Activated naive CD8-positive, alpha-beta T cell treated with anti-CD3 and anti-CD28 coated beads, Interleukin-2, amount 10 ng/mL, durations not matched to agents 7 days and 5 days (primary cell): ENCODE data around the gene XRCC1. TPM values are rescaled to one million over a fixed set of nuclear protein-coding genes. Genes with fewer than 3 reads are reported as not detected.

Experiments used
- ATAC-seq: fragments of 150-1000 bp; cut with Tn5 transposase; one replicate; pipeline ENCODE4 v1.10.0; 2021; ENCODE audit warnings: low read depth, moderate library complexity
- POLR2A ChIA-PET: fragments of 350-600 bp; sonication (Branson Sonifier 250); formaldehyde crosslinking; loops from one replicate; lab custom pipeline; 2021; ENCODE audit warnings: antibody characterized with exemption; lab: Charles Lee
- DNase-seq: peaks from one replicate; pipeline ENCODE4 v3.0.0; 2021
- H3K27ac Mint-ChIP-seq: one replicate; pipeline ENCODE4 v1.8.0; 2022; ENCODE audit warnings: mild to moderate bottlenecking, mixed read lengths
- H3K27me3 Mint-ChIP-seq: one replicate; pipeline ENCODE4 v1.8.0; 2022; ENCODE audit warnings: mild to moderate bottlenecking, moderate library complexity, mixed read lengths
- H3K36me3 Mint-ChIP-seq: one replicate; pipeline ENCODE4 v1.8.0; 2021; ENCODE audit warnings: mild to moderate bottlenecking, mixed read lengths
- H3K4me1 Mint-ChIP-seq: one replicate; pipeline ENCODE4 v1.8.0; 2021; ENCODE audit warnings: mixed read lengths
- H3K4me3 Mint-ChIP-seq: one replicate; pipeline ENCODE4 v1.8.0; 2022; ENCODE audit warnings: mild to moderate bottlenecking, moderate library complexity, mixed read lengths
- H3K9me3 Mint-ChIP-seq: one replicate; pipeline ENCODE4 v1.8.0; 2021; ENCODE audit warnings: mixed read lengths
- total RNA-seq, 2 experiments: library from RNA; stranded (reverse); gene quantifications; one replicate each; pipeline ENCODE4 v1.2.3, GENCODE V29; 2021

Gene XRCC1
- total RNA-seq, 2 experiments from 2014 or later: 40.0 to 43.2 TPM

DNA sequence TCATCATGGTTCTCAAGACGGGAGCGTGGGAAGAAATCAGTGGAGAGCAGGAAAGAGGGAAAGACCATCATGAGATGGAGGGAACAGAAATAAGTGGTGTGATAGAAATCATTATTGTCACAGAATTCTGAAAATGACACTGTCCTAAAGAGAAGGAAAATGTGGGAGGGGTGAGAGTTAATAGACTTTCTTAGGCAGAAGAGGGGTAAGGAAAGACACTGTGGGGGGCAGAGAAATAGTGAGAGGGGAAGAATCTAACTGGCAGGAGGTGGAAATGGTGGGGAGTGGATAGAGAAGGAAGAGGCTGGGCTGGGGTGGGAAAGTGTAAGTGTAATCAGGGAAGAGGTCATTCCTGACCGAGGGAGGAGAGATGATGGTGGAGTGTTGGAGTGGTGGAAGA, 3.5 kb upstream of the XRCC1 start:
- Mint-ChIP-seq H3K27me3 (no peaks in the 10 kb centered on the region), H3K9me3 (no peaks in the 10 kb centered on the region), H3K4me1 (peaks cover 31% of the 10 kb centered on the region), H3K4me3 (peak overlapping the region; percentile 94), H3K36me3 (peaks cover 10% of the 10 kb centered on the region), H3K27ac (peak overlapping the region; percentile 35)
- POLR2A ChIA-PET: no interaction called here
- DNase-seq (no peak), ATAC-seq (no peak)

DNA sequence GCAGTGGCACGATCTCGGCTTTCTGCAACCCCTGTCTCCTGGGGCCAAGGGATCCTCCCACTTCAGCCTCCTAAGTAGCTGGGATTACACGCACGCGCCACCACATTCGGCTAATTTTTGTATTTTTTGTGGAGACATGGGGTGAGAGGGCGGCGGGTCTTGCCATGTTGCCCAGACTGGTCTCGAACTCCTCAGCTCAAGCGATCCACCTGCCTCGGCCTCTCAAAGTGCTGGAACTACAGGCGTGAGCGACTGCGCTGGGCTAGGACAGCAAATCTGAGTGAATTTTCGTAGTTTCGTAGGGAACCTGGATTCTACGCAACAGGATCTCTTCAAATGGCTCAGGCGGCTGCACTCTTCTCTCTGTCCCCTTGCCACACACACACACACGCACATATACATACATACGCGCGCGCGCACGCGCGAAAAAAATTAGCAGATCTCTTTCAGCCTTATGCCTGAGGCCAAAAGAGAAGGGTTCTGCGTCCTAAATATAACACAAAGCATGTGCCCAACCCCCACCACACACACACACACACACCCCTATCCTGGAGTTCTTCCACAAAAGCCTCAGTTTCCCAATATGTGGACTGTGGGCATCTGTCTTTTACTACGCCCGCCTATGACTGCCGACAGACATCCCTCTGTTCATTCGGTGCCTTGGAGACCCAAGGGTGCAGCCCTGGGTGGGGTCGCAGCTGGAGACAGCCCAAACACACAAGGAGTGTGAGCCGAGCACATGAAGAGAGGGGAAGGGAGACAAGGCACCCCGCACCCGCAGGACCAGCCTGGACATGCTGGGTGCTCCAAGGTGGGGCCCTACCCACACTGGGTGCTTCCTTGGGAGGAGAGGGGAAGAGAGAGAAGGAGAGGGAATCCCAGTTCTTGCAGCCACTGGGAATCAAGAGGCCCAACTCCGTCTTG, 890 bp upstream of the XRCC1 start:
- peaks cover 29% of the 10 kb centered on the region for H3K4me1 Mint-ChIP-seq
- peaks cover 10% of the 10 kb centered on the region for H3K36me3 Mint-ChIP-seq
- peak overlapping the region; percentile 53 for H3K4me3 Mint-ChIP-seq
- peak; percentile 36 for DNase-seq
- H3K27ac Mint-ChIP-seq: peak overlapping the region; percentile 52
- POLR2A ChIA-PET: interaction anchor here (1.2 to 3.1 kb wide), 2 partner anchors 20 kb away, joined by 5 to 45 read pairs; partner anchors contain the start of genes IRGQ and ZNF576
- H3K9me3 Mint-ChIP-seq: no peaks in the 10 kb centered on the region
- H3K27me3 Mint-ChIP-seq: no peaks in the 10 kb centered on the region
- ATAC-seq: no peak

DNA sequence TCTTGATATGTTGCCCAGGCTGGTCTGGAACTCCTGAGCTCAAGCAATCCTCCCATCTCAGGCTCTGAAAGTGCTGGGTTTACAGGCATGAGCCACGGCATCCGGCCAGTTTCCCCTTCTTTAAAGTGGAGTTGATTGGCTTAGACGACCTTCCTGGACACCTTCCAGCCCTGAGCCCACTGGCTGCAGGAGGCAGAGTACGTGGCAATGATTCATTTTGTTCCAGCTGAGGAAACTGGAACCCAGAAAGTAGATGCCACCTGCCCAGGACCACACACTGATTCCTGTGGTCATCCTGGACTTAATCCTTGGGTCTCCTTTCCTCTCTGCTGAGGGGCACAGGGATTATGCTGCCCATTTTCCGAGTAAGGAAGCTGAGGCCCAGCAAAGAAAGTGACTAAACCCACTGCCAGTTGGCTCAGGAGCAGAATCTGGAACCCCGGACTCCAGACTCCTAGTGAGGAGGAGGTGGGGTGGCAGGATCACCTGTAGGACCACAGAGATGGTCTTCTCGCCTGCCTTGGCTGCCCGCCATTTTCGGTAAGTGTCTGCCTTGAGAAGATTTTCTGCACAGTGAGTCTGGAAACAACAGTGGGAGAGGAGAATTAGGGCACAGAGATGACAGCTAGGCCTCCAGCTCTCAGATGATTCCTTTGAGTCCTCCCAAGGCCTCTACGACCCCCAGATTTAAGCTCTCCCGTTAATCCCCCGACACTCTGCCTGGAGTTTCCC, 737 bp downstream of the XRCC1 start:
- H3K4me1 Mint-ChIP-seq: peaks cover 26% of the 10 kb centered on the region
- no peak for ATAC-seq

DNA sequence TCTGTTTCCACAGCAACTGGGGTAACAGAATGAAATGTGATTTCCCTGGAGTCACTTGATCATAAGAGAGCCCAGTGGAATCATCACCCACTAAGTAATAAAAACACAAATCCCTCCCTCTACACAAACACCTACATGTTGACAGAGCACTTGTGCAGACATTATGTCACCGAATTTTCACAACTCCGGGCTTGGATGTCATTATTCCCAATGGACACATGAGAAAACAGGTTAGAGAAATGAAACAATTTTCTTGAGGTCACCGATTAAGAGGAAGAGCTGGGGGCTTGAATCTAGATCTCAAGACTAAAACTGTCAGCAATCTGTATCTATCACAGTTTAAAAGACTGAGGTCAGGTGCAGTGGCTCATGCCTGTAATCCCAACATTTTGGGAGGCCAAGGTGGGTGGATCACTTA, 3.1 kb downstream of the XRCC1 start:
- no peak overlapping the region for H3K4me3 Mint-ChIP-seq
- ATAC-seq (no peak), DNase-seq (no peak)
- H3K36me3 Mint-ChIP-seq: peaks cover 4% of the 10 kb centered on the region
- no peaks in the 10 kb centered on the region for H3K9me3 Mint-ChIP-seq
- H3K27me3 Mint-ChIP-seq: no peaks in the 10 kb centered on the region
- POLR2A ChIA-PET: interaction anchor here (1.7 kb wide), 1 partner anchor 11 kb away, joined by 4 read pairs; no protein-coding TSS in a partner anchor
- peaks cover 20% of the 10 kb centered on the region for H3K4me1 Mint-ChIP-seq
- H3K27ac Mint-ChIP-seq: no peak overlapping the region

More for the DNA sequence above, 737 bp downstream of the XRCC1 start:
- no peaks in the 10 kb centered on the region for H3K27me3 Mint-ChIP-seq
- peak overlapping the region; percentile 92 for H3K27ac Mint-ChIP-seq
- H3K36me3 Mint-ChIP-seq: peaks cover 7% of the 10 kb centered on the region
- H3K9me3 Mint-ChIP-seq: no peaks in the 10 kb centered on the region
- no peak for DNase-seq
- POLR2A ChIA-PET: interaction anchor here (1.2 to 3.1 kb wide), 4 partner anchors 10 to 21 kb away, joined by 3 to 45 read pairs (median 5); partner anchors contain the start of genes IRGQ and ZNF576
- H3K4me3 Mint-ChIP-seq: peak overlapping the region; percentile 97

DNA sequence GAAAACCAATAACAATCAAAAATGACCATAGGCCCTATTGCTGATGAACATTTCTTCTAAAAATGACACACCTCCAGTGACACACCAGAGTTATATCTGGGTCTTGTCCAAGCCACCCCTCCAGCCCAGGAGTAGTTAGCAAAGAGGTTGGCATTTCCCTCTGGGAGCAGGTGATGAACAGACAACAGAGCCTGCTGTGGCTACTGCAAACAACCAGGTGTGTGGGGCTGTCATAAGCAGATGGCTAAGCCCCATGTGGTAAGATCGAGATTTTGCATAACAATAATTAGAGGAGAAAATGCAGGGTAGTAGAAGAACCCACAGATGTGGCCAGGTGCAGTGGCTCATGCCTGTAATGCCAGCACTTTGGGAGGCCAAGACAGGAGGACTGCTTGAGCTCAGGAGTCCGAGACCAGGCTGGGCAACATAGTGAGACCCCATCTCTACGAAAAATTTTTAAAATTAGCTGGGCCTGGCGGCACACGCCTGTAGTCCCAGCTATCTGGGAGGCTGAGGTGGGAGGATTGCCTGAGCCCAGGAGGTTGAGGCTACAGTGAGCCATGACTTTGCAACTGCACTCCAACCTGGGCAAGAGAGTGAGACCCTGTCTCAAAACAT, 5.0 kb downstream of the XRCC1 start:
- ATAC-seq (no peak), DNase-seq (no peak)
- no peaks in the 10 kb centered on the region for H3K9me3 Mint-ChIP-seq
- no peak overlapping the region for H3K4me3 Mint-ChIP-seq
- H3K27ac Mint-ChIP-seq: no peak overlapping the region
- peaks cover 19% of the 10 kb centered on the region for H3K4me1 Mint-ChIP-seq
- no peaks in the 10 kb centered on the region for H3K27me3 Mint-ChIP-seq
- POLR2A ChIA-PET: no interaction called here
- H3K36me3 Mint-ChIP-seq: peaks cover 6% of the 10 kb centered on the region

DNA sequence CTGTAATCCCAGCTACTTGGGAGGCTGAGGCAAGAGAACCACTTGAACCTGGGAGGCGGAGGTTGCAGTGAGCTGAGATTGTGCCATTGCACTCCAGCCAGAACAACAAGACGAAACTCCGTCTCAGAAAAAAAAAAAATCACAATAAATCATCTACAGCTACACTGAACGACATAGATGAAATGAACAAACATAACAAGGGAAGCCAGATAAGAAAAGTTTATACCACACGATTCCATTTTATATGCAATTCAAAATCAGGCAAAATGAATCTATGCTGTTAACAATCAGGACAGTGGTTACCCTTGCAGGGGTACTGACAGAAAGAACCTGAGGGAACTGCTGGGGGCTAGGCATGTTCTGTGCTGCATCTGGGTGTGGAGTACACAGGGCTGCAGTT, 5.7 kb downstream of the XRCC1 start:
- no peak overlapping the region for H3K4me3 Mint-ChIP-seq
- no peaks in the 10 kb centered on the region for H3K27me3 Mint-ChIP-seq
- H3K27ac Mint-ChIP-seq: no peak overlapping the region
- POLR2A ChIA-PET: no interaction called here
- H3K36me3 Mint-ChIP-seq: peaks cover 3% of the 10 kb centered on the region
- H3K4me1 Mint-ChIP-seq: peaks cover 14% of the 10 kb centered on the region
- ATAC-seq (no peak), DNase-seq (no peak)
- H3K9me3 Mint-ChIP-seq: no peaks in the 10 kb centered on the region

DNA sequence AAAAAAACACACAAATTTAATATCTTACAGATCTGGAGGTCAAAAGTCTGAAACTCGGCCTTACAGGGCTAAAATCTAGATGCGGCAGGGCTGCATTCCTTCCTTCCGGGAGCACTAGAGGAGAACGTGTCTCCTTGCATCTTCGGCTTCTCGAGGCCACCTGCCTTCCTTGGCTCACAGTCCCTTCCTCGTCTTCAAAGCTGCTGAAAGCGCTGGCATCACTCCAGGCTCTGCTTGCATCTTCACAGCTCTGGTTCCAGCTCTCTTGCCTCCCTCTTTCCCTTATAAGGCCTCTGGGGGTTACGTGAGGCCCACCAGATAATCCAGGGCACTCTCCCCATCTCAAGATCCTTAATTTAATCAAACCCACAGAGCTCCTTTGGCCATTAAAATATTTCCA, 10.5 kb downstream of the XRCC1 start:
- H3K9me3 Mint-ChIP-seq: no peaks in the 10 kb centered on the region
- peaks cover 15% of the 10 kb centered on the region for H3K36me3 Mint-ChIP-seq
- ATAC-seq (no peak), DNase-seq (no peak)
- POLR2A ChIA-PET: interaction anchor here (1.0 to 2.7 kb wide), 3 partner anchors 9 to 370 kb away, joined by 3 to 7 read pairs (median 3); partner anchors contain the start of gene ZNF45
- H3K27me3 Mint-ChIP-seq: no peaks in the 10 kb centered on the region
- H3K4me1 Mint-ChIP-seq: peaks cover 26% of the 10 kb centered on the region
- H3K27ac Mint-ChIP-seq: peak overlapping the region; percentile 5
- H3K4me3 Mint-ChIP-seq: no peak overlapping the region

DNA sequence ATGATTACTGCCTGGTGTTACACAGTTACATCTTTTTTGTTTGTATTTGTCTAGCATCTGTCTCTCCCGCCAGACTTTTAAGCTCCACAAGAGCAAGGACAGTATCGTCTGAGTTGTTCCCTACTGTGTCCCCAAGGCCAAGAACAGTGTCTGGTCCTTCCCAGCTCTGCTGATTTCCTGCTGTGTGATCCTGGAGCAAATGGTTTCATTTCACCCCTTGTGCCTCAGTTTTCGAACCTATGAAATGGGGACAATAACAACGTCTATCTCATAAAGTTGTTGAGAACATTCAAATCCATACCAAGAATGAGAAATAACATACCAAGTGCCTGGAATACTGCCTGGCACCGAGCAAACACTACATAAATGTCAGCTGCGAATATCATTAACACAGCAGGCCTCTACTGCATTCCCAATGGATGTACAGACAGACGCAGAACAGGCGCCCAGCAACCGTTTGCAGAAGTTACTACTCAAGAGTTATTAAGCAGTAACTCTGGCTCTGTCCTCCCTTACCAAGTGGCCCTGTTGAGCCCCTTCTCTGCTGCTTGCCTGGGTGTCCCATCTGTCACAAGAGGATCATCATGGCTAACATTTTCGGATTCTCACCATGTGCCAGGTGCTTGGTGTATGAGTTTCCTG, 11.4 kb downstream of the XRCC1 start:
- H3K36me3 Mint-ChIP-seq: peaks cover 17% of the 10 kb centered on the region
- POLR2A ChIA-PET: interaction anchor here (1.0 to 4.2 kb wide), 3 partner anchors 8 to 371 kb away, joined by 3 to 22 read pairs (median 7); partner anchors contain the start of genes ZNF45 and ZNF575

DNA sequence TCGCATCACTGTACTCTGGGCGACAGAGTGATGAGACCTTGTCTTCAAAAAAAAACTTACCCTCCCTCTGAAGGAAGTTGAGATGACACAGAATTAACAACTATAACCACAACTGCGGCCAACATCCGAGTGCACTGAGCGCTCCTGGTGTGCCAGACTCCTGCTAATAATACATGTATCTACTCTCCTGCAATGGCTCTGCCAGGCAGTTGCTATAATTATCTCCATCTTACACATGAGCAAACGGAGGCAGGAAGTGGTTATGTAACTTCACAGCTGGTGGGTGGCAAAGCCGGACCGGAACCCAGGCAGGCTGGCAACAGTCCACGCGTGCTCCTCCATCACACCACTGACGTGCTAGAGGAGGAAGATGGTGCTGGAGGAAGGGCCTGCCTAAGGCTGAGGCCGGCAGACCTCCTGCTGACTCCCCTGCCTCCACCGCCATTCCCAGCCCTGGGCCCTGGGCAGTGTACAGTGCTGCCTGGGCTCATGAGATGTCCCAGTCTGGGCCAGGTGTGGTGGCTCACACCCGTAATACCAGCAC, 12.6 kb downstream of the XRCC1 start:
- peaks cover 27% of the 10 kb centered on the region for H3K4me1 Mint-ChIP-seq
- H3K36me3 Mint-ChIP-seq: peaks cover 17% of the 10 kb centered on the region
- POLR2A ChIA-PET: interaction anchor here (1.0 to 4.2 kb wide), 4 partner anchors 7 to 34 kb away, joined by 4 to 22 read pairs (median 6); partner anchors contain the start of genes IRGQ, PINLYP, XRCC1 and ZNF575
- H3K4me3 Mint-ChIP-seq: peak overlapping the region; percentile 62
- H3K9me3 Mint-ChIP-seq: no peaks in the 10 kb centered on the region
- H3K27me3 Mint-ChIP-seq: no peaks in the 10 kb centered on the region
- ATAC-seq: peak; percentile 91
- peak overlapping the region; percentile 89 for H3K27ac Mint-ChIP-seq
- DNase-seq: peak; percentile 70

More for the DNA sequence above, 11.4 kb downstream of the XRCC1 start:
- ATAC-seq (no peak), DNase-seq (no peak)
- Mint-ChIP-seq H3K4me3 (peak overlapping the region; percentile 1), H3K27ac (peak overlapping the region; percentile 89), H3K27me3 (no peaks in the 10 kb centered on the region), H3K9me3 (no peaks in the 10 kb centered on the region), H3K4me1 (peaks cover 27% of the 10 kb centered on the region)

DNA sequence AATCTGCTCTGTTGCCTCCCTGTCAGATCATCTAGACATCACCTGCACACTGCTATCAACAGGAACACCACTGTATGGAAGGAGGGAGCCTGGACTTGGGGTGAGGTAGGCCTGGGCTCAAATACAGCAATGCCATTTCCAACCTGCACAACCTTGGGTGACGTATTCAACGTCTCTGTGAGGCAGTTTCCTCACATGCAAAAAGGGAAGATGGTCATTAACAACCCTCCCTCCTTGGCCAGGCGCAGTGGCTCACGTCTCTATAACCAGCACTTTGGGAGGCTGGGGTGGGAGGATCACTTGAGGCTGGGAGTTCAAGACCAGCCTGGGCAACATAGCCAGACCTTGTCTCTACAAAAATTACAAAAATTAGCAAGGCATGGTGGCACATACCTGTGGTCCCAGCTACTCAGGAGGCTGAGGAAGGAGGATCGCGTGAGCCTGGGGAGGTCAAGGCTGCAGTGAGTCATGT, 13.1 kb downstream of the XRCC1 start:
- POLR2A ChIA-PET: interaction anchor here (1.0 to 4.2 kb wide), 3 partner anchors 13 to 34 kb away, joined by 4 to 22 read pairs (median 4); partner anchors contain the start of genes IRGQ, PINLYP, XRCC1 and ZNF575
- ATAC-seq: no peak
- DNase-seq: no peak
- Mint-ChIP-seq H3K27ac (peak overlapping the region; percentile 89), H3K36me3 (peaks cover 17% of the 10 kb centered on the region), H3K27me3 (no peaks in the 10 kb centered on the region), H3K4me3 (peak overlapping the region; percentile 62), H3K4me1 (peaks cover 27% of the 10 kb centered on the region), H3K9me3 (no peaks in the 10 kb centered on the region)

DNA sequence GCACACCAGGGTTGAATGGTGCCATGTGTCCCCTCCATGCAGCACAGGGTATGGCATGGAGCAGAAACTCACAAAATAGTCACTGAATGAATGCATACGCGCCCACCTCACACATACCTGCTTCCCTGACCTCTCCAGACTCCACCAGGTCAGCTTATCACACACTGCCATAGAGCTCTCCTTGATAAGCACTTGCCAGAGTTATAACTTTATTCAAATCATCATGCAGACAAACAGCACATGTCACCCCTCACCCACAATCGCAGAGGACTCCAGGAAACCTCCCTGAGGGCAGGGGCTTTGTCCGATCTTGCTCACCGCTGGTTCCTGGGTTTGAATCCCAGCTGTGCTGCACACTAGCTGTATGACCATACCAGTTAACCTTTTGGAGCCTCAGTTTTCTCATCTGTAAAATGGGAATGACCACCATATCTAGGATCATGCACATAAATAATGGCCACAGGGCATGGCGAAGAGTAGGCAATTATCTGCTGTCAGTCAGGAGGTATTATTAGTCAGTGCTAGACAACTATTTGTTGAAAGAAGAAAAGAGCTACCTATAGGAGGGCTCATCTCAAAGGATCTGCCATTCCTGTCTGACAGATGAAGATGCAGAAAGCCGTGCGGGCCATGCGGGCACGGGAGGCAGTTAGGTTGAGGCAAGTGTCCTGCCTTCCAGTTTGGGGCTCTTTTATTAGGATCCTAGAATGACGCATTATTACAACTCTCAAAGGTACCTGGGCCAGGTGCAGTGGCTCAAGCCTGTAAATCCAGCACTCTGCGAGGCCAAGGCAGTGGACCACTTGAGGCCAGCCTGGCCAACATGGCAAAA, 14.0 kb downstream of the XRCC1 start:
- no peak for DNase-seq
- ATAC-seq: no peak
- Mint-ChIP-seq H3K9me3 (no peaks in the 10 kb centered on the region), H3K4me3 (peak overlapping the region; percentile 21), H3K36me3 (peaks cover 13% of the 10 kb centered on the region), H3K4me1 (peaks cover 25% of the 10 kb centered on the region), H3K27me3 (no peaks in the 10 kb centered on the region), H3K27ac (peak overlapping the region; percentile 89)
- POLR2A ChIA-PET: interaction anchor here (0.8 to 4.2 kb wide), 5 partner anchors 10 to 35 kb away, joined by 3 to 22 read pairs (median 4); partner anchors contain the start of gene ZNF575
